ENCODE measurements around the gene NOX3. TPM values are rescaled to one million over a fixed set of nuclear protein-coding genes. Genes with fewer than 3 reads are reported as not detected.

Gene NOX3
- total and polyA plus RNA-seq, 2 of the 8 experiments (the other 6 are each of a cell fraction or from before 2014, with no cell fraction given): not detected

GRCh38 chr6:155448668-155449449 is 6.8 kb downstream of the NOX3 start:
- H2BK5ac ChIP-seq (ENCODE audit: low read depth, low read length): no peak overlapping the region
- ChIA-PET CTCF (ENCODE audit: partially characterized antibody) (interaction anchor here (1.0 to 2.0 kb wide), 4 partner anchors 8 to 1494 kb away, joined by 3 to 6 read pairs (median 4); no protein-coding TSS in a partner anchor), POLR2A (ENCODE audit: partially characterized antibody) (interaction anchor here (0.7 to 1.3 kb wide), 2 partner anchors 23 to 421 kb away, joined by 4 to 5 read pairs; no protein-coding TSS in a partner anchor)
- WGBS, 2 experiments (ENCODE audit: extremely low coverage in 1 of 2, insufficient coverage in 1 of 2, insufficient read length in 1 of 2, insufficient replicate concordance in 2 of 2, low coverage in 1 of 2, low lambda C conversion rate in 2 of 2, missing lambda C conversion rate in 1 of 2): 74% methylated on average over 5 of the region's 5 CpGs; no CpG with 5 or more reads in 1 of the 2 experiments
- H3K56ac ChIP-seq (replicated peaks; ENCODE audit: insufficient read length, low read depth, low read length): no peak overlapping the region
- H3K4ac ChIP-seq (replicated peaks; ENCODE audit: insufficient read length, low read depth, low read length): no peak overlapping the region
- no peak overlapping the region for H4K5ac ChIP-seq (ENCODE audit: insufficient read length, low read depth, low read length)
- no peak overlapping the region for H3K4me3 ChIP-seq (ENCODE audit: extremely low read depth in 1 of 4, insufficient read depth in 2 of 4, low read depth in 3 of 4, low read length in 4 of 4)
- H3K23me2 ChIP-seq (ENCODE audit: low read depth, low read length): no peaks in the 10 kb centered on the region
- H3K9ac ChIP-seq (replicated peaks in 1 of 4; ENCODE audit: extremely low read depth in 1 of 4, low read depth in 3 of 4, low read length in 3 of 4): no peak overlapping the region
- no peak overlapping the region for H2AK5ac ChIP-seq (ENCODE audit: low read depth, low read length)
- no peaks in the 10 kb centered on the region for H4K20me1 ChIP-seq (replicated peaks in 1 of 2; ENCODE audit: control insufficient read depth in 1 of 2, insufficient read depth in 2 of 2, low read length in 2 of 2)
- H3K23ac ChIP-seq (ENCODE audit: insufficient read length): no peak overlapping the region
- no peak overlapping the region for H4K91ac ChIP-seq (replicated peaks; ENCODE audit: insufficient read length, low read length)
- H2BK20ac ChIP-seq (ENCODE audit: low read length): no peak overlapping the region
- no peak overlapping the region for H3K27ac ChIP-seq (ENCODE audit: low read depth, low read length)
- no peak overlapping the region for H3K14ac ChIP-seq (ENCODE audit: insufficient read length)
- H2AFZ ChIP-seq (ENCODE audit: low read length): no peak overlapping the region
- H2BK120ac ChIP-seq (replicated peaks; ENCODE audit: low read depth, low read length): no peak overlapping the region
- H3K18ac ChIP-seq (ENCODE audit: extremely low read depth, low read length): no peak overlapping the region
- H3K79me1 ChIP-seq (ENCODE audit: low read depth, low read length): no peaks in the 10 kb centered on the region
- DNase-seq (ENCODE audit: low read depth in 1 of 2, low spot score in 2 of 2) (no peak), FAIRE-seq (no peak)
- no peaks in the 10 kb centered on the region for H3K27me3 ChIP-seq (replicated peaks in 1 of 4; ENCODE audit: control insufficient read depth in 3 of 4, extremely low read depth in 1 of 4, insufficient read depth in 3 of 4, low read length in 3 of 4)
- no peaks in the 10 kb centered on the region for H3K36me3 ChIP-seq (ENCODE audit: control insufficient read depth in 2 of 4, insufficient read depth in 4 of 4, low read length in 3 of 4)
- H3K79me2 ChIP-seq (ENCODE audit: control insufficient read depth in 1 of 2, insufficient read depth in 2 of 2, low read length in 2 of 2): no peaks in the 10 kb centered on the region
- H2BK15ac ChIP-seq (ENCODE audit: low read length): no peak overlapping the region
- no peak overlapping the region for H4K8ac ChIP-seq (ENCODE audit: extremely low read depth, insufficient read depth, low read length)
- no peak overlapping the region; a peak in 1 of 4 replicates for H3K4me2 ChIP-seq (ENCODE audit: insufficient read depth in 1 of 2, low read depth in 2 of 2, low read length in 2 of 2)
- H3K9me3 ChIP-seq (ENCODE audit: insufficient read depth in 2 of 2, low read depth in 1 of 2, low read length in 1 of 2): no peaks in the 10 kb centered on the region
- H3K4me1 ChIP-seq (replicated peaks in 1 of 4; ENCODE audit: control insufficient read depth in 3 of 4, insufficient read depth in 4 of 4, low read length in 3 of 4): peaks cover 0 to 12% (median 3%) of the 10 kb centered on the region in 4 experiments; a peak in 3 of 7 replicates
- H2BK12ac ChIP-seq (ENCODE audit: low read depth, low read length): no peak overlapping the region
- no peak for TF ChIP-seq KDM1A (IDR thresholded peaks at IDR 0.05; ENCODE audit: borderline replicate concordance, low read length)
- TF ChIP-seq SP1 (IDR thresholded peaks at IDR 0.05; ENCODE audit: low read depth, low read length): no peak
- no peak for TF ChIP-seq EP300 (IDR thresholded peaks at IDR 0.05; ENCODE audit: borderline replicate concordance in 1 of 2, low read depth in 2 of 2, low read length in 2 of 2)
- TF ChIP-seq RBBP5 (IDR thresholded peaks at IDR 0.05; ENCODE audit: borderline replicate concordance, low read depth, low read length): no peak
- TF ChIP-seq SAP30 (IDR thresholded peaks at IDR 0.05; ENCODE audit: insufficient read depth, insufficient replicate concordance, low read length): no peak
- TF ChIP-seq MAFK (IDR thresholded peaks at IDR 0.05; ENCODE audit: low read depth, low read length): no peak
- TF ChIP-seq CHD1 (IDR thresholded peaks at IDR 0.05; ENCODE audit: low read depth, low read length): no peak
- TF ChIP-seq POLR2A (IDR thresholded peaks at IDR 0.05; ENCODE audit: control extremely low read depth in 1 of 2, low read depth in 2 of 2, low read length in 2 of 2): no peak
- TF ChIP-seq MAX (IDR thresholded peaks at IDR 0.05): no peak
- TF ChIP-seq CBX5 (IDR thresholded peaks at IDR 0.05; ENCODE audit: low read depth, low read length): no peak
- TF ChIP-seq GABPA (IDR thresholded peaks at IDR 0.05; ENCODE audit: borderline replicate concordance, insufficient read depth, low read length): no peak
- TF ChIP-seq KDM5A (IDR thresholded peaks at IDR 0.05; ENCODE audit: low read length): no peak
